Tibial artery (tissue), 4 donors: ENCODE results near the gene SERPINB6.

Experiments used
- DNase-seq, 2 donors: peaks; one replicate each; pipeline ENCODE4 v3.0.0-alpha.2; 2019
- H3K27ac ChIP-seq, 2 donors: fragments of 200-600 bp; sonication (generic) in 1 of 2; 1 replicate in 1 of 2; 2 replicates in 1 of 2; pipeline ENCODE4 v1.5.1; 2018 to 2019; ENCODE audit warnings: mild to moderate bottlenecking in 1 of 2
- H3K27me3 ChIP-seq, 2 donors: fragments of 200-600 bp; sonication (generic) in 1 of 2; one replicate each; pipeline versions ENCODE4 v1.5.1 to v1.6.0; 2016 to 2019
- H3K36me3 ChIP-seq, 3 donors: fragments of 200-600 bp; sonication (generic) in 2 of 3; one replicate each; pipeline ENCODE4 v1.5.1; 2016 to 2019; ENCODE audit warnings: mild to moderate bottlenecking in 2 of 3
- H3K4me1 ChIP-seq, 4 donors: fragments of 200-600 bp; sonication (generic) in 2 of 4; 1 replicate in 3 of 4; 2 replicates in 1 of 4; pipeline ENCODE4 v1.5.1; 2016 to 2019
- H3K4me3 ChIP-seq, 2 donors: fragments of 200-600 bp; sonication (generic) in 1 of 2; 1 replicate in 1 of 2; 2 replicates in 1 of 2; pipeline ENCODE4 v1.5.1; 2018 to 2019; ENCODE audit warnings: mild to moderate bottlenecking in 2 of 2
- H3K9me3 ChIP-seq, 3 donors: fragments of 200-600 bp; sonication (generic) in 1 of 3; one replicate each; pipeline ENCODE4 v1.5.1; 2016 to 2019
- CTCF ChIP-seq, 2 experiments: fragments of 200-600 bp in 1 of 2; fragments of 450-650 bp in 1 of 2; IDR thresholded peaks; one replicate each; pipeline ENCODE4 v1.5.1; 2017 to 2019; ENCODE audit warnings: antibody characterized with exemption in 2 of 2, mild to moderate bottlenecking in 1 of 2, moderate library complexity in 1 of 2
- intact Hi-C: fragments of 100-400 bp; cut with DNase I; formaldehyde crosslinking; loops from one replicate; pipeline ENCODE4 v1.15.0; 2023; ENCODE audit warnings: low total_unique reads

Gene SERPINB6

GRCh38 chr6:2971420-2972218 is at the start of gene SERPINB6:
Gene SERPINB6 (minus strand): TSS chr6:2971567. CDS start chr6:2959332, 12,235 bp downstream.
- peak; percentile 88 to 94 for DNase-seq
- TF ChIP-seq CTCF (IDR thresholded peaks at IDR 0.05) = no peak
- Histone ChIP-seq H3K4me1 (peaks cover 0 to 36% (median 8%) of the 10 kb centered on the region in 4 donors), H3K9me3 (no peaks in the 10 kb centered on the region), H3K27ac (peak within 1 kb of the TSS; percentile 94 to 98), H3K36me3 (peaks cover 0 to 2% (median 0%) of the 10 kb centered on the region in 3 donors), H3K27me3 (no peaks in the 10 kb centered on the region), H3K4me3 (peak within 1 kb of the TSS; percentile 67 to 88)
- intact Hi-C loops = no loop called here

GRCh38 chr6:3019749-3020320 is 48.5 kb upstream of the SERPINB6 start:
- H3K27me3 ChIP-seq = no peaks in the 10 kb centered on the region
- H3K36me3 ChIP-seq = peaks cover 22 to 50% (median 41%) of the 10 kb centered on the region in 3 donors
- H3K4me3 ChIP-seq = no peak overlapping the region
- intact Hi-C loops = no loop called here
- H3K27ac ChIP-seq = no peak overlapping the region
- H3K4me1 ChIP-seq = peaks cover 8 to 27% (median 14%) of the 10 kb centered on the region in 4 donors
- no peak for TF ChIP-seq CTCF (IDR thresholded peaks at IDR 0.05)
- no peaks in the 10 kb centered on the region for H3K9me3 ChIP-seq
- DNase-seq = no peak

- Histone ChIP-seq H3K36me3 (peaks cover 30 to 58% (median 47%) of the 10 kb centered on the region in 3 donors), H3K27ac (no peak overlapping the region), H3K4me3 (no peak overlapping the region), H3K27me3 (no peaks in the 10 kb centered on the region), H3K9me3 (no peaks in the 10 kb centered on the region), H3K4me1 (peaks cover under 1 to 19% (median 7%) of the 10 kb centered on the region in 4 donors)
- TF ChIP-seq CTCF (IDR thresholded peaks at IDR 0.05) = no peak
- intact Hi-C loops = no loop called here
- DNase-seq = no peak
Measured at GRCh38 chr6:3019065-3019464, 47.7 kb upstream of the SERPINB6 start.

- peaks cover 33 to 72% (median 61%) of the 10 kb centered on the region in 3 donors for H3K36me3 ChIP-seq
- H3K27ac ChIP-seq = no peak overlapping the region
- TF ChIP-seq CTCF (IDR thresholded peaks at IDR 0.05) = no peak
- peaks cover 0 to 3% (median 1%) of the 10 kb centered on the region in 4 donors for H3K4me1 ChIP-seq
- no peaks in the 10 kb centered on the region for H3K27me3 ChIP-seq
- intact Hi-C loops = no loop called here
- H3K9me3 ChIP-seq = no peaks in the 10 kb centered on the region
- DNase-seq = no peak
- H3K4me3 ChIP-seq = no peak overlapping the region
Measured at GRCh38 chr6:3017304-3017703, 45.9 kb upstream of the SERPINB6 start.

GRCh38 chr6:3016473-3017280 is 45.3 kb upstream of the SERPINB6 start:
- peaks cover 40 to 78% (median 68%) of the 10 kb centered on the region in 3 donors for H3K36me3 ChIP-seq
- no peak overlapping the region for H3K4me3 ChIP-seq
- DNase-seq = no peak
- no peaks in the 10 kb centered on the region for H3K9me3 ChIP-seq
- TF ChIP-seq CTCF (IDR thresholded peaks at IDR 0.05) = no peak
- no peaks in the 10 kb centered on the region for H3K4me1 ChIP-seq
- H3K27me3 ChIP-seq = no peaks in the 10 kb centered on the region
- no peak overlapping the region for H3K27ac ChIP-seq
- intact Hi-C loops = no loop called here
